ENCODE data around the gene SLC25A39.

The SLC25A39 gene

GRCh38 chr17:44272321-44272951, 52.2 kb downstream of the SLC25A39 start:
- DNase-seq, result no peak

All from AML-193 (cell line).